Hepatocyte (in vitro differentiated cells): Measurements from ENCODE around the gene NFIA.

Experiments
- EZH2 ChIP-seq: fragments of 200-600 bp; sonication (generic); IDR thresholded peaks from 2 replicates; pipeline ENCODE4 v1.6.1; 2016; ENCODE audit warnings: antibody characterized with exemption, mild to moderate bottlenecking, borderline replicate concordance
- EZH2phosphoT487 ChIP-seq: fragments of 200-600 bp; sonication (generic); IDR thresholded peaks from one replicate; pipeline ENCODE4 v1.6.1; 2018; ENCODE audit warnings: antibody characterized with exemption, mild to moderate bottlenecking, low read depth, moderate library complexity; ENCODE audit not compliant: unreplicated experiment, severe bottlenecking
- TF ChIP-seq, protein P1 (sequence below): fragments of 200-600 bp; sonication (generic); IDR thresholded peaks from 2 replicates; pipeline ENCODE4 v1.5.1; 2016; ENCODE audit warnings: antibody characterized with exemption, mild to moderate bottlenecking; ENCODE audit not compliant: poor library complexity

DNA sequence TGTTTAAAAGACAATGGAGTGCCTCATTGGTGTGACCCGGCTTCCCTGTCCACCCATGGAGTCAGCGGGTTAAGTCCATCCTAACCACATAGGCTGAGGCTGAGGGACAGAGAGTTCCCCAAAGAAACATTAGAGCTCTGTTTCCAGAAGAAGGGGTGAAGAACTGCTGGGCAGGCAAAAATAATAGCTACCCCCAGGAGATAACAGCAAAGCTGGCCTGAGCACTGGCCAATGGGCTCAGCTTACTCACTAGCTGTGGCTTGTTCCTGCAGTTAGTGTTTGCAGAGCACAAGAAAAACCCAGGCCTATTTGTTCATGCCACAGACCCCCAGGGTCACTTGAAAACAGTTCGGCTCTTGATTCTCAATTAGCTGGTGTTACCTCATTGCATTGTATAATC, 311.2 kb downstream of the NFIA start:
- TF ChIP-seq, protein P1, sequence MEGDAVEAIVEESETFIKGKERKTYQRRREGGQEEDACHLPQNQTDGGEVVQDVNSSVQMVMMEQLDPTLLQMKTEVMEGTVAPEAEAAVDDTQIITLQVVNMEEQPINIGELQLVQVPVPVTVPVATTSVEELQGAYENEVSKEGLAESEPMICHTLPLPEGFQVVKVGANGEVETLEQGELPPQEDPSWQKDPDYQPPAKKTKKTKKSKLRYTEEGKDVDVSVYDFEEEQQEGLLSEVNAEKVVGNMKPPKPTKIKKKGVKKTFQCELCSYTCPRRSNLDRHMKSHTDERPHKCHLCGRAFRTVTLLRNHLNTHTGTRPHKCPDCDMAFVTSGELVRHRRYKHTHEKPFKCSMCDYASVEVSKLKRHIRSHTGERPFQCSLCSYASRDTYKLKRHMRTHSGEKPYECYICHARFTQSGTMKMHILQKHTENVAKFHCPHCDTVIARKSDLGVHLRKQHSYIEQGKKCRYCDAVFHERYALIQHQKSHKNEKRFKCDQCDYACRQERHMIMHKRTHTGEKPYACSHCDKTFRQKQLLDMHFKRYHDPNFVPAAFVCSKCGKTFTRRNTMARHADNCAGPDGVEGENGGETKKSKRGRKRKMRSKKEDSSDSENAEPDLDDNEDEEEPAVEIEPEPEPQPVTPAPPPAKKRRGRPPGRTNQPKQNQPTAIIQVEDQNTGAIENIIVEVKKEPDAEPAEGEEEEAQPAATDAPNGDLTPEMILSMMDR = no peak
- TF ChIP-seq EZH2 = no peak
- TF ChIP-seq EZH2phosphoT487 = no peak
